GM21381 (cell line): ENCODE results near the gene PELI1.
"Not testable (repeated sequence)": the region's sequence is repeated elsewhere in the genome, so short reads cannot be mapped to it uniquely, and the experiment has no call there.

ENCODE experiments used
- ATAC-seq: cut with Tn5 transposase; IDR thresholded peaks from one replicate; pipeline ENCODE4 v1.9.1; 2021; ENCODE audit warnings: mild to moderate bottlenecking, moderate library complexity; ENCODE audit not compliant: unreplicated experiment

PELI1 gene

GRCh38 chr2:64092502-64092901, 51.7 kb downstream of the PELI1 start:
- peak; percentile 81 for ATAC-seq

- no peak for ATAC-seq
These were observed 54.0 kb downstream of the PELI1 start for GRCh38 chr2:64090264-64090663.

GRCh38 chr2:64086347-64087082, 57.7 kb downstream of the PELI1 start:
- ATAC-seq = no peak

- no peak for ATAC-seq
These were observed 58.3 kb downstream of the PELI1 start for GRCh38 chr2:64085936-64086335.

- ATAC-seq = no peak
These were observed 63.2 kb downstream of the PELI1 start for GRCh38 chr2:64081046-64081445.

GRCh38 chr2:64080179-64080578, 64.0 kb downstream of the PELI1 start:
- no peak for ATAC-seq

GRCh38 chr2:64079688-64080087, 64.5 kb downstream of the PELI1 start:
- ATAC-seq = not testable (repeated sequence)

- not testable (repeated sequence) for ATAC-seq
These were observed 67.4 kb downstream of the PELI1 start for GRCh38 chr2:64076828-64077227.

- ATAC-seq = not testable (repeated sequence)
These were observed 69.6 kb downstream of the PELI1 start for GRCh38 chr2:64074616-64075015.

GRCh38 chr2:64067326-64067725, 76.9 kb downstream of the PELI1 start:
- ATAC-seq = no peak

- no peak for ATAC-seq
These were observed 78.7 kb downstream of the PELI1 start for GRCh38 chr2:64065516-64065915.

- no peak for ATAC-seq
These were observed 80.3 kb downstream of the PELI1 start for GRCh38 chr2:64063924-64064331.

GRCh38 chr2:64063454-64063853, 80.8 kb downstream of the PELI1 start:
- ATAC-seq = no peak

GRCh38 chr2:64062840-64063239, 81.4 kb downstream of the PELI1 start:
- no peak for ATAC-seq

GRCh38 chr2:64059270-64059669, 85.0 kb downstream of the PELI1 start:
- ATAC-seq = no peak

GRCh38 chr2:64056021-64056420, 88.2 kb downstream of the PELI1 start:
- no peak for ATAC-seq

GRCh38 chr2:64054161-64054915, 89.9 kb downstream of the PELI1 start:
- ATAC-seq = no peak

GRCh38 chr2:64052463-64053241, 91.6 kb downstream of the PELI1 start:
- no peak for ATAC-seq

GRCh38 chr2:64049633-64050220, 94.5 kb downstream of the PELI1 start:
- peak; percentile 92 for ATAC-seq

- no peak for ATAC-seq
These were observed 98.3 kb downstream of the PELI1 start for GRCh38 chr2:64045938-64046337.
